Activated T-cell treated with anti-CD3 and anti-CD28 coated beads, Interleukin-2, amount 50 U/mL, for 4 hours (primary cell): ENCODE measurements around the gene SRPK2. TPM values are rescaled to one million over a fixed set of nuclear protein-coding genes. Genes with fewer than 3 reads are reported as not detected.
"Not testable (repeated sequence)": the region's sequence is repeated elsewhere in the genome, so short reads cannot be mapped to it uniquely, and the experiment has no call there.

Experiments used
- ATAC-seq, 2 donors: fragments of 200-7000 bp; cut with Tn5 transposase; one replicate each; pipeline ENCODE4 v1.10.0; 2021
- DNase-seq: peaks from one replicate; pipeline ENCODE4 v3.0.0-alpha.2; 2020
- H3K27me3 Mint-ChIP-seq: one replicate; pipeline ENCODE4 v1.8.0; 2021; ENCODE audit warnings: low read depth, mixed read lengths
- H3K36me3 Mint-ChIP-seq: one replicate; pipeline ENCODE4 v1.8.0; 2022; ENCODE audit warnings: mixed read lengths; ENCODE audit not compliant: insufficient read depth
- H3K4me1 Mint-ChIP-seq: one replicate; pipeline ENCODE4 v1.8.0; 2021; ENCODE audit warnings: low read depth, mixed read lengths
- H3K4me3 Mint-ChIP-seq: one replicate; pipeline ENCODE4 v1.8.0; 2021; ENCODE audit warnings: mild to moderate bottlenecking, moderate library complexity, mixed read lengths
- H3K9me3 Mint-ChIP-seq: one replicate; pipeline ENCODE4 v1.8.0; 2021; ENCODE audit warnings: mixed read lengths
- total RNA-seq, 3 donors: library from RNA; stranded (reverse); gene quantifications; one replicate each; pipeline ENCODE4 v1.2.1, GENCODE V29; 2021

SRPK2 gene
- total RNA-seq, 3 donors from 2014 or later = 29.6 to 32.2 (median 30.0) TPM

GRCh38 chr7:105360149-105360548 is 28.6 kb downstream of the SRPK2 start:
- not testable (repeated sequence) for DNase-seq, H3K9me3 Mint-ChIP-seq, H3K27me3 Mint-ChIP-seq, H3K4me3 Mint-ChIP-seq, ATAC-seq
- Mint-ChIP-seq H3K36me3 (peaks cover 18% of the 10 kb centered on the region), H3K4me1 (peaks cover 37% of the 10 kb centered on the region)

DNA sequence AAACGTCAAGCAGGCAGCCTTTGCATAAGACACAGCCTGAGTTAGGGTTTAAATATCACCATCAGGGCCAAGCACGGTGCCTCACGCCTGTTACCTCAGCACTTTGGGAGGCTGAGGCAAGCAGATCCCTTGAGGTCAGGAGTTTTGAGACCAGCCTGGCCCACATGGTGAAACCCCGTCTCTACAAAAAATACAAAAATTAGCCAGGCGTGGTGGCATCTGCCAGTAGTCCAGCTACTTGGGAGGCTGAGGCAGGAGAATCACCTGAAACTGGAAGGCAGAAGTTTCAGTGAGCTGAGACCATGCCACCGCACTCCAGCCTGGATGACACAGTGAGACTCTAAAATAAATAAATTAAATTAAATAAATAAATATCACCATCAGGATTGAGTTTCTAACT is 33.0 kb downstream of the SRPK2 start:
- Mint-ChIP-seq H3K4me3 (no peak overlapping the region), H3K27me3 (no peaks in the 10 kb centered on the region), H3K9me3 (peaks cover 8% of the 10 kb centered on the region), H3K36me3 (peaks cover 7% of the 10 kb centered on the region), H3K4me1 (peaks cover 65% of the 10 kb centered on the region)
- no peak for ATAC-seq
- DNase-seq = no peak

GRCh38 chr7:105354383-105354782 is 34.3 kb downstream of the SRPK2 start:
- no peaks in the 10 kb centered on the region for H3K36me3 Mint-ChIP-seq
- H3K4me1 Mint-ChIP-seq = peaks cover 67% of the 10 kb centered on the region
- H3K27me3 Mint-ChIP-seq = no peaks in the 10 kb centered on the region
- no peak overlapping the region for H3K4me3 Mint-ChIP-seq
- DNase-seq (no peak), ATAC-seq (no peak)
- no peaks in the 10 kb centered on the region for H3K9me3 Mint-ChIP-seq

- Mint-ChIP-seq H3K27me3 (no peaks in the 10 kb centered on the region), H3K9me3 (no peaks in the 10 kb centered on the region), H3K4me1 (peaks cover 66% of the 10 kb centered on the region), H3K36me3 (no peaks in the 10 kb centered on the region), H3K4me3 (peak overlapping the region; percentile 11)
- ATAC-seq = no peak
- no peak for DNase-seq
Observed at GRCh38 chr7:105353752-105354328, 34.9 kb downstream of the SRPK2 start.

DNA sequence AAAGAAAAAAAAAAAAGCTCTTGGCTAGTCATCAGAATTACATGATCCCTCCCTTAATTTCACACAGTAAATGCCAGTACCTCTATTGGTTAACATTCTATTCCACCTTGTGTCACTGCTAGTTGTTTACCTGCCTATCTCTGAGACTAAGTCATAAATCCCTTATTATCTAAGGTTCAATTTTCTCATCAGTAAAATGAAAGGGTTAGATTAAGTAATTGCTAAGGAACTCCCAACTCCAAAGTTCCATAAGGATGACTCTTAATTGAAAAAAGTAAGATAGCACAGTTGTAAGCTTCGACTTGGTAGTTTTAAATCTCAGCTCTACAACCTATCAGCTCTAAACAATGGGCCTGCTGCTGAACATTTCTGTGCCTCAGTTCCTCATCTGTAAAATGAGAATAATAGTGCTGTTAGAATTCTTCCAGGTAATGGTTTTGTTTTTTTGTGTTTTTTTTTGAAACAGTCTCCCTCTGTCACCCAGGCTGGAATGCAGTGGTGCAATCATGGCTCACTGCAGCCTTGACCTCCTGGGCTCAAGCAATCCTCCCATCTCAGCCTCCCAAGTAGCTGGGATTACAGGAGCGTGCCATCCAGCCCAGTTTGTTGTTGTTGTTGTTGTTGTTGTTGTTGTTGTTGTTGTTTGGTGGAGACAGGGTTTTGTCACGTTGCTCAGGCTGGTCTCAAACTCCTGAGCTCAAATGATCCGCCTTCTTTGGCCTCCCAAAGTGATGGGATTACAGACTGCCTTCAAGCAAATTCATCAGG is 35.6 kb downstream of the SRPK2 start:
- no peak for ATAC-seq
- no peak for DNase-seq
- H3K4me3 Mint-ChIP-seq = peak overlapping the region; percentile 11
- H3K4me1 Mint-ChIP-seq = peaks cover 66% of the 10 kb centered on the region
- H3K36me3 Mint-ChIP-seq = no peaks in the 10 kb centered on the region
- no peaks in the 10 kb centered on the region for H3K27me3 Mint-ChIP-seq
- no peaks in the 10 kb centered on the region for H3K9me3 Mint-ChIP-seq

DNA sequence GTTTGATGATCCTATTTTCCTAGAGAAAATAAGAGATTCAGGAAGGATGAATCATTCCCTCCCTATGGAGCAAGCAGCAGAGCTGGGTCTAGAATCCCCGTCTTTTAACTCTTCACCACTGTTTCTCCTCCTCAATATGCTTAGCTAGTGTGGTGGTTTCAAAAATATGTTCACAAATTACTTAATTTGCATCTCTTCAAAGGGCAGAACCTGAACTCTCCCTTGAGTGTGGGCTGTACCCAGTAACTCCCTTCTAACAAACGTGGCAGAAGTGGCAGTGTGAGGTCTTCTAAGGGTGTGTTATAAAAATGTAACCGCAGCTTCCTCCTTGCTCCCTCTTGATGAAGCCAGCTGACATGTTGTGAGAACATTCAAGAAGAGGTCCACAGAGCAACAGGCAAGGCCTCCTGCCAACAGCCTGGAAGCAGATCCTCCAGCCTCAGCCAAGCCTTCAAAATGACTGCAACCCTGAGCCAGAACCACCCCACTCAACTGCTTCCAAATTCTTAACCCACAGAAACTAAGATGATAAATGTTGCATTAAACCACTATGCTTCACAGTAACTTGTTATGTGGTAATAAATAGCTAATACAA is 36.6 kb downstream of the SRPK2 start:
- peaks cover 66% of the 10 kb centered on the region for H3K4me1 Mint-ChIP-seq
- peak overlapping the region; percentile 50 for H3K4me3 Mint-ChIP-seq
- DNase-seq (peak; percentile 24), ATAC-seq (peak; percentile 89 to 92)
- no peaks in the 10 kb centered on the region for H3K9me3 Mint-ChIP-seq
- H3K27me3 Mint-ChIP-seq = no peaks in the 10 kb centered on the region
- no peaks in the 10 kb centered on the region for H3K36me3 Mint-ChIP-seq

GRCh38 chr7:105350906-105351305 is 37.8 kb downstream of the SRPK2 start:
- peaks cover 73% of the 10 kb centered on the region for H3K4me1 Mint-ChIP-seq
- no peaks in the 10 kb centered on the region for H3K9me3 Mint-ChIP-seq
- no peaks in the 10 kb centered on the region for H3K36me3 Mint-ChIP-seq
- H3K4me3 Mint-ChIP-seq = no peak overlapping the region
- DNase-seq = no peak
- H3K27me3 Mint-ChIP-seq = no peaks in the 10 kb centered on the region
- no peak for ATAC-seq

GRCh38 chr7:105348177-105348576 is 40.5 kb downstream of the SRPK2 start:
- H3K4me1 Mint-ChIP-seq = peaks cover 68% of the 10 kb centered on the region
- not testable (repeated sequence) for H3K27me3 Mint-ChIP-seq, ATAC-seq, H3K9me3 Mint-ChIP-seq, DNase-seq, H3K4me3 Mint-ChIP-seq, H3K36me3 Mint-ChIP-seq

- Mint-ChIP-seq H3K27me3 (no peaks in the 10 kb centered on the region), H3K4me3 (no peak overlapping the region), H3K36me3 (no peaks in the 10 kb centered on the region), H3K4me1 (peaks cover 63% of the 10 kb centered on the region), H3K9me3 (no peaks in the 10 kb centered on the region)
- ATAC-seq = peak; percentile 24 to 56
- DNase-seq = no peak
Observed at GRCh38 chr7:105346593-105347322, 42.0 kb downstream of the SRPK2 start.

GRCh38 chr7:105346138-105346537 is 42.6 kb downstream of the SRPK2 start:
- ATAC-seq (no peak), DNase-seq (no peak)
- Mint-ChIP-seq H3K36me3 (no peaks in the 10 kb centered on the region), H3K4me3 (no peak overlapping the region), H3K9me3 (no peaks in the 10 kb centered on the region), H3K4me1 (peaks cover 59% of the 10 kb centered on the region), H3K27me3 (no peaks in the 10 kb centered on the region)

- H3K4me3 Mint-ChIP-seq = no peak overlapping the region
- DNase-seq = no peak
- no peaks in the 10 kb centered on the region for H3K9me3 Mint-ChIP-seq
- no peak for ATAC-seq
- no peaks in the 10 kb centered on the region for H3K36me3 Mint-ChIP-seq
- peaks cover 57% of the 10 kb centered on the region for H3K4me1 Mint-ChIP-seq
- H3K27me3 Mint-ChIP-seq = no peaks in the 10 kb centered on the region
Observed at GRCh38 chr7:105345725-105346124, 43.0 kb downstream of the SRPK2 start.

DNA sequence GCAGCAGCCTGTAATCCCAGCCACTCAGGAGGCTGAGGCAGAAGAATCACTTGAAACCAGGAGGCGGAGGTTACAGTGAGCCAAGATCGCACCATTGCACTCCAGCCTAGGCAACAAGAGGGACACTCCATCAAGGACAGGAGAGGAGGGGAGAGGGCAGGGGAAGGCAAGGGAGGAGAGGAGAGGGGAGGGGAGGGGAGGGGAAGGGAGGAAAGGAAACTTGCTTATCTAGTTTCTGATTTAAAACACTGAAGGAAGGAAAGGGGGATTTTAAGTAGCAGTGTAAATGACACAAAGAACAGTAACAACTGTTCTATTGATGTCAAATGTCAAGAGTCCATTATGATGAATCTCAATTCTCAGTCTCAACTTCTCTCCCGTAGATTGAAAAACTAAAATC is 43.7 kb downstream of the SRPK2 start:
- ATAC-seq (peak; percentile 76 to 86), DNase-seq (no peak)
- Mint-ChIP-seq H3K4me3 (no peak overlapping the region), H3K36me3 (no peaks in the 10 kb centered on the region), H3K9me3 (no peaks in the 10 kb centered on the region), H3K27me3 (no peaks in the 10 kb centered on the region), H3K4me1 (peaks cover 55% of the 10 kb centered on the region)

- Mint-ChIP-seq H3K27me3 (no peaks in the 10 kb centered on the region), H3K9me3 (no peaks in the 10 kb centered on the region), H3K4me1 (peaks cover 29% of the 10 kb centered on the region), H3K36me3 (no peaks in the 10 kb centered on the region), H3K4me3 (no peak overlapping the region)
- DNase-seq (no peak), ATAC-seq (no peak)
Observed at GRCh38 chr7:105339404-105340323, 49.1 kb downstream of the SRPK2 start.

- no peaks in the 10 kb centered on the region for H3K27me3 Mint-ChIP-seq
- H3K9me3 Mint-ChIP-seq = no peaks in the 10 kb centered on the region
- H3K4me3 Mint-ChIP-seq = no peak overlapping the region
- DNase-seq (no peak), ATAC-seq (no peak)
- no peaks in the 10 kb centered on the region for H3K36me3 Mint-ChIP-seq
- H3K4me1 Mint-ChIP-seq = peaks cover 19% of the 10 kb centered on the region
Observed at GRCh38 chr7:105337529-105337928, 51.2 kb downstream of the SRPK2 start.
